ENCODE measurements around the gene TARS2. TPM values are rescaled to one million over a fixed set of nuclear protein-coding genes. Genes with fewer than 3 reads are reported as not detected.

The TARS2 gene
- total RNA-seq, 2 donors from 2014 or later: 10.5 to 18.1 TPM

DNA sequence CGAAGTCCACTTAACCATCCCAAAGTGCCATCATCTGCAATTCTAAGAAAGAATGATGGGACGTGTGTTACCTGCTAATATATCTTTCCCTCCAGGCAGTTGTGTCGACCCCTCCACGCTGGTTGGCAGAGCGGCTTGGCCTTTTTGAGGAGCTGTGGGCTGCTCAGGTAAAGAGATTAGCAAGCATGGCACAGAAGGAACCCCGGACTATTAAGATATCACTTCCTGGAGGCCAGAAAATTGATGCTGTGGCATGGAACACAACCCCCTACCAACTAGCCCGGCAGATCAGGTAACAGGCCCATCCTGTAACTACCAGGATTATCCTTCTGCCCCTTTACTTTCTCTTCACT is 520 bp downstream of the TARS2 start:
- no peaks in the 10 kb centered on the region for H3K27me3 ChIP-seq
- H3K4me3 ChIP-seq: peak overlapping the region; percentile 68 to 81
- DNase-seq (ENCODE audit: low spot score): no peak
- H3K9me3 ChIP-seq: no peaks in the 10 kb centered on the region
- peaks cover 26% of the 10 kb centered on the region for H3K36me3 ChIP-seq
- peak overlapping the region; percentile 60 to 82 for H3K27ac ChIP-seq
- H3K4me1 ChIP-seq: peaks cover 0 to 10% of the 10 kb centered on the region in 2 donors
- TF ChIP-seq, protein P1, sequence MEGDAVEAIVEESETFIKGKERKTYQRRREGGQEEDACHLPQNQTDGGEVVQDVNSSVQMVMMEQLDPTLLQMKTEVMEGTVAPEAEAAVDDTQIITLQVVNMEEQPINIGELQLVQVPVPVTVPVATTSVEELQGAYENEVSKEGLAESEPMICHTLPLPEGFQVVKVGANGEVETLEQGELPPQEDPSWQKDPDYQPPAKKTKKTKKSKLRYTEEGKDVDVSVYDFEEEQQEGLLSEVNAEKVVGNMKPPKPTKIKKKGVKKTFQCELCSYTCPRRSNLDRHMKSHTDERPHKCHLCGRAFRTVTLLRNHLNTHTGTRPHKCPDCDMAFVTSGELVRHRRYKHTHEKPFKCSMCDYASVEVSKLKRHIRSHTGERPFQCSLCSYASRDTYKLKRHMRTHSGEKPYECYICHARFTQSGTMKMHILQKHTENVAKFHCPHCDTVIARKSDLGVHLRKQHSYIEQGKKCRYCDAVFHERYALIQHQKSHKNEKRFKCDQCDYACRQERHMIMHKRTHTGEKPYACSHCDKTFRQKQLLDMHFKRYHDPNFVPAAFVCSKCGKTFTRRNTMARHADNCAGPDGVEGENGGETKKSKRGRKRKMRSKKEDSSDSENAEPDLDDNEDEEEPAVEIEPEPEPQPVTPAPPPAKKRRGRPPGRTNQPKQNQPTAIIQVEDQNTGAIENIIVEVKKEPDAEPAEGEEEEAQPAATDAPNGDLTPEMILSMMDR (IDR thresholded peaks at IDR 0.05): no peak

DNA sequence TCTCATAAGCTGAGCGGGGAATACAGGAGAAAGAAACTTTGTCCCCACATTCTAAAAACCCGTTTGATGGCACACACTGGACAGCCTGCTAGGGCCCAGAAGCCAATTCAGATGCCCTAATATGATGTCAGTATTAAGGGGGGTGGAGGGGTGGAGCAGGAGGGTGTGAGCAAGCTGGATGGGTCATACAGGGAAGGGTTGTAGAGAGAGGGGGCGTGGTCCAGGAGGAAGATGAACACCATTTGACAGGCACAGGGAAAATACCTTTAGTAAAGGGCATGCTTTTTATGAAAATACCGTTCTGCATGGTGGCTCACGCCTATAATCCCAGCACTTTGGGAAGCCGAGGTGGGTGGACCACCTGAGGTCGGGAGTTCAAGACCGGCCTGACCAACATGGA is 6.0 kb downstream of the TARS2 start:
- Histone ChIP-seq H3K27me3 (no peaks in the 10 kb centered on the region), H3K36me3 (peaks cover 51% of the 10 kb centered on the region), H3K9me3 (no peaks in the 10 kb centered on the region), H3K4me1 (peaks cover 0 to 2% of the 10 kb centered on the region in 2 donors), H3K4me3 (no peak overlapping the region), H3K27ac (no peak overlapping the region)
- TF ChIP-seq, protein P1 (IDR thresholded peaks at IDR 0.05): no peak
- DNase-seq (ENCODE audit: low spot score): no peak

DNA sequence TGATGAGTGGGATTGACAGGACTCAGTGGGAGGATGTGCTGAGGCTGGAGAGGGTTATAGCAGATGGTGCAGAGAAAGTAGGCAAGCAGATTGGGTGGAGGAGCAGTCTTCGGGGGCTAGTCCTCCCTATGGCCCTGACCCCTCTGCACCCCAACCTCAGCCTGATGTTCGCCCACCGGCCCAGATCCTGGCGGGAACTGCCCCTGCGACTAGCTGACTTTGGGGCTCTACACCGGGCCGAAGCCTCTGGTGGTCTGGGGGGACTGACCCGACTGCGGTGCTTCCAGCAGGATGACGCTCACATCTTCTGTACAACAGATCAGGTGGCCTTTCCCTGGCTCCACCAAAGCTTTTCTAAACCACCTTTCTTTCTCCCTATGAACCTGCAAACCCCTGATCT is 11.1 kb downstream of the TARS2 start:
- no peaks in the 10 kb centered on the region for H3K9me3 ChIP-seq
- H3K27ac ChIP-seq: no peak overlapping the region
- H3K4me3 ChIP-seq: no peak overlapping the region
- TF ChIP-seq, protein P1 (IDR thresholded peaks at IDR 0.05): no peak
- H3K36me3 ChIP-seq: peaks cover 46% of the 10 kb centered on the region
- DNase-seq (ENCODE audit: low spot score): no peak
- no peaks in the 10 kb centered on the region for H3K27me3 ChIP-seq
- no peaks in the 10 kb centered on the region for H3K4me1 ChIP-seq

DNA sequence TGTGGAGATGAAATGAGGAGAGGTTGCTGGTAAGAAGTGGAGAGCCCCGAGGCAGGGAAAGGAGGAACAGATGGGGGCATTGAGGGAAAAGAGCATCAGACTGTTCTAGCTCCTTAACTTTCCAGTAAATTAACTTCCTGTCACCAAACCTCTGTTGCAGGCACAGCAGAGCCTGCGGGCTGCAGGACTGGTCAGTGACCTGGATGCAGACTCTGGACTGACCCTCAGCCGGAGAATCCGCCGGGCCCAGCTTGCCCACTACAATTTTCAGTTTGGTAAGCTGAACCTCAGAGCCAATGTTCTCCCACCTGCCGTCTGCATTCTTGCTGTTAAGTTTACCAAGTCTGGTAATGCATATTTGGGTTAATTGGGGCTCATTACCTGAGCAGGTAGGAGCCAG is 18.2 kb downstream of the TARS2 start:
- TF ChIP-seq, protein P1 (IDR thresholded peaks at IDR 0.05): no peak
- H3K36me3 ChIP-seq: peaks cover 34% of the 10 kb centered on the region
- no peak for DNase-seq (ENCODE audit: low spot score)
- H3K9me3 ChIP-seq: no peaks in the 10 kb centered on the region
- H3K4me3 ChIP-seq: no peak overlapping the region
- no peak overlapping the region for H3K27ac ChIP-seq
- peaks cover 0 to 30% of the 10 kb centered on the region in 2 donors for H3K4me1 ChIP-seq
- no peaks in the 10 kb centered on the region for H3K27me3 ChIP-seq

DNA sequence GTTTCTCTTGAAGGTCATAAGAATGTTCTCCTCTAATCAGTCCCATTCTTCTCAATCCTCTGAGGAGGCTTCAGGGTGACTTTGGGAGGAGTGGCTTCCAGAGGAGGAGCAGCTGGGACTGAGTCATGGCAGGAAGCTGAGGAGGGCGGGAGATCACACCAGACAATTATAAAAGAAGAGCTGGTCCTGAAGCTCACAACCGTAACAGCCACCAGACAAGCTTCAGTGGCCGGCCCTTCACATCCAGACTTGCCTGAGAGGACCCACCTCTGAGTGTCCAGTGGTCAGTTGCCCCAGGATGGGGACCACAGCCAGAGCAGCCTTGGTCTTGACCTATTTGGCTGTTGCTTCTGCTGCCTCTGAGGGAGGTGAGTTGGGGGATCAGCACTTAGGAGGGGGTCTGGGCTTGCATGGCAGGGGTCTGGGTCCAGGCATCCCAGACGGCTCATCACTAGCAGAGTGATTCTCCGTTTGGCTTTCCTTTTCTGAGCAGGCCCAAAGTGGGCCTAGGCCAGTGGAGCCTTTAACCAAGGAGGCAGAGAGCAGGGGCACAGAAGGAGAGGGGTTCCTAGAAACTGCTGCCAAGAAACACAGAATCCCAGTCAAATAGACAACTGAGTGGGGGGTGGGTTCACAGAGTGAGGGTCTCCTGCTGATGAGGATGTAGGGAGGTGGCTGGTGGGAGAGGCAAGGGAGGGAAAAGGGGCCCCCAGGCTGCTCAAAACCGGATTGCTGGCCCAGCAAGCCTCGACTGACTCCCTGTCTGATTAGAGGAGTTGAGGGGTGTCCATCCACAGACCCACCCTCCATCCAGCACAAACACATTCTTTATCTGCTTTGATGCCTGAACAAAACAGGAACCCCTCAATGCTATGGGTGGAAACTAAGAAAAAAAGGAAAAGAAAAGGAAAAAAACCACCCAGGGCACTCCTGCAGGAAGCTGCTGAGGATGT is 21.0 kb downstream of the TARS2 start, which contains the start of gene ECM1:
Gene ECM1 (plus strand): TSS at position 198 of the 953 bp plus-strand sequence. CDS start 101 bp downstream, at position 299.
- no peaks in the 10 kb centered on the region for H3K9me3 ChIP-seq
- H3K27me3 ChIP-seq: no peaks in the 10 kb centered on the region
- DNase-seq (ENCODE audit: low spot score): peak; percentile 85
- TF ChIP-seq, protein P1 (IDR thresholded peaks at IDR 0.05): no peak
- H3K4me1 ChIP-seq: peaks cover 0 to 33% of the 10 kb centered on the region in 2 donors
- H3K36me3 ChIP-seq: peaks cover 26% of the 10 kb centered on the region
- H3K27ac ChIP-seq: peak within 1 kb of the TSS; percentile 75 to 84
- H3K4me3 ChIP-seq: peak within 1 kb of the TSS; percentile 38 to 42

Data from right atrium auricular region (tissue), 2 donors.